Measurements from ENCODE around the gene KRTAP5-11. TPM values are rescaled to one million over a fixed set of nuclear protein-coding genes. Genes with fewer than 3 reads are reported as not detected.

The KRTAP5-11 gene
- total and polyA plus RNA-seq, 2 of the 4 experiments (the other 2 are of a cell fraction) = not detected

GRCh38 chr11:71532036-71532610 is 50.6 kb downstream of the KRTAP5-11 start:
- ATAC-seq (ENCODE audit: low read depth) = no peak
- H3K27ac ChIP-seq (ENCODE audit: insufficient read depth, low read length) = no peak overlapping the region
- no peak overlapping the region for H4K5ac ChIP-seq (ENCODE audit: low read depth, low read length)
- whole genome bisulfite sequencing, 2 experiments (ENCODE audit: extremely low coverage in 2 of 2, insufficient read length in 1 of 2) = 69% methylated on average over 7 of the region's 10 CpGs; no CpG with 5 or more reads in 1 of the 2 experiments
- no peaks in the 10 kb centered on the region for H3K27me3 ChIP-seq (ENCODE audit: control insufficient read depth, insufficient read depth, low read length)
- DNase-seq = no peak
- no peaks in the 10 kb centered on the region for H3K79me1 ChIP-seq (ENCODE audit: low read depth in 1 of 2, low read length in 2 of 2)
- CTCF ChIA-PET = no interaction called here
- BruUV-seq (replicated peaks) = no TSS peak
- H3K9ac ChIP-seq (ENCODE audit: low read depth, low read length) = no peak overlapping the region
- H3K4me2 ChIP-seq (ENCODE audit: low read depth, low read length) = no peak overlapping the region
- no peak overlapping the region for H3K23ac ChIP-seq (ENCODE audit: low read depth, low read length)
- no peaks in the 10 kb centered on the region for H3K9me1 ChIP-seq (ENCODE audit: insufficient read depth, low read length)
- no peak overlapping the region for H2BK15ac ChIP-seq (ENCODE audit: low read depth, low read length)
- no peaks in the 10 kb centered on the region for H3K9me3 ChIP-seq (ENCODE audit: control insufficient read depth, insufficient read depth, low read length)
- no peak overlapping the region for H2AK5ac ChIP-seq (ENCODE audit: low read depth, low read length)
- POLR2A ChIA-PET (ENCODE audit: unreplicated experiment) = no interaction called here
- TF ChIP-seq MAFK (IDR thresholded peaks at IDR 0.05; ENCODE audit: low read depth, low read length) = peak; percentile 75
- TF ChIP-seq, protein P1, sequence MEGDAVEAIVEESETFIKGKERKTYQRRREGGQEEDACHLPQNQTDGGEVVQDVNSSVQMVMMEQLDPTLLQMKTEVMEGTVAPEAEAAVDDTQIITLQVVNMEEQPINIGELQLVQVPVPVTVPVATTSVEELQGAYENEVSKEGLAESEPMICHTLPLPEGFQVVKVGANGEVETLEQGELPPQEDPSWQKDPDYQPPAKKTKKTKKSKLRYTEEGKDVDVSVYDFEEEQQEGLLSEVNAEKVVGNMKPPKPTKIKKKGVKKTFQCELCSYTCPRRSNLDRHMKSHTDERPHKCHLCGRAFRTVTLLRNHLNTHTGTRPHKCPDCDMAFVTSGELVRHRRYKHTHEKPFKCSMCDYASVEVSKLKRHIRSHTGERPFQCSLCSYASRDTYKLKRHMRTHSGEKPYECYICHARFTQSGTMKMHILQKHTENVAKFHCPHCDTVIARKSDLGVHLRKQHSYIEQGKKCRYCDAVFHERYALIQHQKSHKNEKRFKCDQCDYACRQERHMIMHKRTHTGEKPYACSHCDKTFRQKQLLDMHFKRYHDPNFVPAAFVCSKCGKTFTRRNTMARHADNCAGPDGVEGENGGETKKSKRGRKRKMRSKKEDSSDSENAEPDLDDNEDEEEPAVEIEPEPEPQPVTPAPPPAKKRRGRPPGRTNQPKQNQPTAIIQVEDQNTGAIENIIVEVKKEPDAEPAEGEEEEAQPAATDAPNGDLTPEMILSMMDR (conservative IDR thresholded peaks at IDR 0.05; ENCODE audit: low read depth, low read length) = no peak
- intact Hi-C loops (cut with micrococcal nuclease) = no loop called here
- H3K56ac ChIP-seq (ENCODE audit: extremely low read depth, insufficient read depth, low read length) = no peak overlapping the region
- dilution Hi-C loops (cut with HindIII; ENCODE audit: low sequenced_read_pairs, unreplicated experiment) = no loop called here
- no peak overlapping the region for H3K14ac ChIP-seq (replicated peaks; ENCODE audit: low read depth, low read length)
- H2BK5ac ChIP-seq (ENCODE audit: low read depth, low read length, poor library complexity, severe bottlenecking) = no peak overlapping the region
- in situ Hi-C loops (cut with MboI; ENCODE audit: low sequenced_read_pairs) = no loop called here
- H4K20me1 ChIP-seq (ENCODE audit: insufficient read depth, low read length) = no peaks in the 10 kb centered on the region
- no peak overlapping the region for H4K91ac ChIP-seq (ENCODE audit: insufficient read depth, low read depth, low read length)
- no peak overlapping the region for H2BK20ac ChIP-seq (ENCODE audit: low read depth, low read length)
- H4K8ac ChIP-seq (ENCODE audit: low read depth in 2 of 2, low read length in 2 of 2) = no peak overlapping the region
- H3K36me3 ChIP-seq (ENCODE audit: control insufficient read depth, insufficient read depth, low read length) = no peaks in the 10 kb centered on the region
- H3K4me1 ChIP-seq (ENCODE audit: control insufficient read depth, insufficient read depth, low read length) = no peaks in the 10 kb centered on the region
- H2BK120ac ChIP-seq (ENCODE audit: low read depth, low read length) = no peak overlapping the region
- no peak overlapping the region for H3K4me3 ChIP-seq (ENCODE audit: insufficient read depth, low read depth, low read length)
- H3K4ac ChIP-seq (ENCODE audit: low read depth, low read length) = no peak overlapping the region
- H3K18ac ChIP-seq (ENCODE audit: low read depth, low read length) = no peak overlapping the region
- no peak overlapping the region for H2AFZ ChIP-seq (replicated peaks; ENCODE audit: low read length, poor library complexity)
- H2AK9ac ChIP-seq (replicated peaks; ENCODE audit: low read depth, low read length, poor library complexity) = no peak overlapping the region

Small RNAs within 50 kb of the gene (microRNA-seq; reads per million reads assigned to microRNA genes)
- gene AP000867.1 (ENCODE audit: insufficient read depth, insufficient read length) (not detected), gene KRTAP5-14P (ENCODE audit: insufficient read depth, insufficient read length) (not detected)

Small RNAs within 50 kb of the gene (small RNA-seq; reads per million reads assigned to genes)
- 0 reads per million in 5 experiments for gene AP000867.1
- gene KRTAP5-14P = 0 reads per million in 5 experiments

Other genes starting within 250 kb of the KRTAP5-11 start
- 20.0 and 22.0 TPM in 2 replicates for gene DHCR7, start 134.5 kb downstream of the KRTAP5-11 start, total RNA-seq (2012; rRNA removed)
- gene DHCR7, start 134.5 kb downstream of the KRTAP5-11 start, polyA plus RNA-seq (2012; rRNA removed) = 43.2 and 43.3 TPM in 2 replicates
- gene NADSYN1, start 129.7 kb downstream of the KRTAP5-11 start, total RNA-seq (2012; rRNA removed) = 59.2 and 70.4 TPM in 2 replicates
- 63.7 and 69.5 TPM in 2 replicates for gene NADSYN1, start 129.7 kb downstream of the KRTAP5-11 start, polyA plus RNA-seq (2012; rRNA removed)
- gene KRTAP5-7, start 55.6 kb downstream of the KRTAP5-11 start, total RNA-seq (2012; rRNA removed) = not detected in 2 replicates
- not detected in 2 replicates for gene KRTAP5-7, start 55.6 kb downstream of the KRTAP5-11 start, polyA plus RNA-seq (2012; rRNA removed)
- not detected in 2 replicates for gene KRTAP5-8, start 44.9 kb downstream of the KRTAP5-11 start, total RNA-seq (2012; rRNA removed)
- 0.07 TPM in 1 of 2 replicates, not detected in the other for gene KRTAP5-8, start 44.9 kb downstream of the KRTAP5-11 start, polyA plus RNA-seq (2012; rRNA removed)
- gene KRTAP5-9, start 34.5 kb downstream of the KRTAP5-11 start, total RNA-seq (2012; rRNA removed) = not detected in 2 replicates
- gene KRTAP5-9, start 34.5 kb downstream of the KRTAP5-11 start, polyA plus RNA-seq (2012; rRNA removed) = 0.09 TPM in 1 of 2 replicates, not detected in the other
- not detected in 2 replicates for gene KRTAP5-10, start 17.3 kb downstream of the KRTAP5-11 start, total RNA-seq (2012; rRNA removed)
- not detected in 2 replicates for gene KRTAP5-10, start 17.3 kb downstream of the KRTAP5-11 start, polyA plus RNA-seq (2012; rRNA removed)

Measured in IMR-90 (cell line).